ENCODE measurements around the gene METTL14.

DNA sequence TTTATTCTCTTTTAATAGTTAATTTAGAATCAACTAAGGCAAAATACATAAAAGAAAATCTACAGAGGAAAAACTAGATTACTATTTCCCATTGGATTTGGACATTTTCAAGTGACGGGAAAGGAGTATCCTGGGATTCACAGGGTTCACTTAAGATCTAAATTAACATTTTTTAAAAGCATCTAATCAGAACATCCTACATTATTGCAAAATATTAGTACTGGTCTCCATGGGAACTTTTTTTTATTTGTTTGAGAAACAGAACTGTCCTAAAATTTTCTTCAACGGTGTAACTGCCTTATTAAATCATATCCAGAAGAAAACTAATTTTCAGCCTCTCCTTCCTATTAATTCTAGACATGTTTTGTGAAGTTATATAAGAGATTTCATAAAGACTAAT, 69.7 kb downstream of the METTL14 start:
- TF ChIP-seq, protein P1, sequence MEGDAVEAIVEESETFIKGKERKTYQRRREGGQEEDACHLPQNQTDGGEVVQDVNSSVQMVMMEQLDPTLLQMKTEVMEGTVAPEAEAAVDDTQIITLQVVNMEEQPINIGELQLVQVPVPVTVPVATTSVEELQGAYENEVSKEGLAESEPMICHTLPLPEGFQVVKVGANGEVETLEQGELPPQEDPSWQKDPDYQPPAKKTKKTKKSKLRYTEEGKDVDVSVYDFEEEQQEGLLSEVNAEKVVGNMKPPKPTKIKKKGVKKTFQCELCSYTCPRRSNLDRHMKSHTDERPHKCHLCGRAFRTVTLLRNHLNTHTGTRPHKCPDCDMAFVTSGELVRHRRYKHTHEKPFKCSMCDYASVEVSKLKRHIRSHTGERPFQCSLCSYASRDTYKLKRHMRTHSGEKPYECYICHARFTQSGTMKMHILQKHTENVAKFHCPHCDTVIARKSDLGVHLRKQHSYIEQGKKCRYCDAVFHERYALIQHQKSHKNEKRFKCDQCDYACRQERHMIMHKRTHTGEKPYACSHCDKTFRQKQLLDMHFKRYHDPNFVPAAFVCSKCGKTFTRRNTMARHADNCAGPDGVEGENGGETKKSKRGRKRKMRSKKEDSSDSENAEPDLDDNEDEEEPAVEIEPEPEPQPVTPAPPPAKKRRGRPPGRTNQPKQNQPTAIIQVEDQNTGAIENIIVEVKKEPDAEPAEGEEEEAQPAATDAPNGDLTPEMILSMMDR (IDR thresholded peaks at IDR 0.05; ENCODE audit: low read length) = no peak
- no peak for TF ChIP-seq EZH2 (optimal IDR thresholded peaks at IDR 0.05; ENCODE audit: low read depth, low read length)
- TF ChIP-seq EZH2phosphoT487 (IDR thresholded peaks at IDR 0.05; ENCODE audit: low read length) = no peak

Data from MM.1S (cell line).